ENCODE measurements around the gene PLTP. TPM values are rescaled to one million over a fixed set of nuclear protein-coding genes. Genes with fewer than 3 reads are reported as not detected.
"Not testable (repeated sequence)": the region's sequence is repeated elsewhere in the genome, so short reads cannot be mapped to it uniquely, and the experiment has no call there.

PLTP gene
- total RNA-seq, 1 donor from 2014 or later = 4.0 TPM

DNA sequence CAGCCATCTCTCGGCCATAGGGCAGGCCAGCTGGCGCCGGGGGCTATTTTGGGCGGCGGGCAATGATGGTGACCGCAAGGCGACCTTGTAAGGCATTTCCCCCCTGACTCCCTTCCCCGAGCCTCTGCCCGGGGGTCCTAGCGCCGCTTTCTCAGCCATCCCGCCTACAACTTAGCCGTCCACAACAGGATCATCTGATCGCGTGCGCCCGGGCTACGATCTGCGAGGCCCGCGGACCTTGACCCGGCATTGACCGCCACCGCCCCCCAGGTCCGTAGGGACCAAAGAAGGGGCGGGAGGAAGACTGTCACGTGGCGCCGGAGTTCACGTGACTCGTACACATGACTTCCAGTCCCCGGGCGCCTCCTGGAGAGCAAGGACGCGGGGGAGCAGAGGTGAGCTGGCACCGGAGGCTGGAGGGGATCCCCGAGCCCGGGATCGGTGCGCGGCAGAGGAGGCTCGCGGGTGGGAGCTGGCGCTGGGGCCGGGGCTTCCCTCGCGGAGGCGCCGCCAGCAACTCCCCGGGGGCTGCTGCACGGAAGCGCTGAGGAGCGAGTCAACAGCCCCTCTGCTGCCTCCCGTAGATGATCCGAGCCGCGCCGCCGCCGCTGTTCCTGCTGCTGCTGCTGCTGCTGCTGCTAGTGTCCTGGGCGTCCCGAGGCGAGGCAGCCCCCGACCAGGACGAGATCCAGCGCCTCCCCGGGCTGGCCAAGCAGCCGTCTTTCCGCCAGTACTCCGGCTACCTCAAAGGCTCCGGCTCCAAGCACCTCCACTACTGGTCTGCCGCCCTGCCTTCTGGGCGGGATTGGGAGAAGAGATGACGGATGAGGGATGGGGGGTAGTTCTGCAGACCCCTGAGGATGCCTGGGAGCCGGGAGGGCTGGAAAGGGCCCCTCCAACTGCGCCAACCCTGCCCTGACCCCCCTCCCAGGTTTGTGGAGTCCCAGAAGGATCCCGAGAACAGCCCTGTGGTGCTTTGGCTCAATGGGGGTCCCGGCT is 20.7 kb downstream of the PLTP start, which contains the start of the genes CTSA and NEURL2:
Gene CTSA (plus strand): TSS at position 351 of the 999 bp plus-strand sequence. CDS start 234 bp downstream, at position 585.
Gene NEURL2 (minus strand): TSS at position 224 of the 999 bp plus-strand sequence. CDS start 217 bp downstream, at position 7.
- H3K4me3 Mint-ChIP-seq = peak within 1 kb of the TSS; percentile 95
- DNase-seq = peak; percentile 96
- peaks cover 5% of the 10 kb centered on the region for H3K36me3 Mint-ChIP-seq (ENCODE audit: low read depth)
- H3K9me3 Mint-ChIP-seq = no peaks in the 10 kb centered on the region
- peaks cover 17% of the 10 kb centered on the region for H3K4me1 Mint-ChIP-seq
- no peaks in the 10 kb centered on the region for H3K27me3 Mint-ChIP-seq
- H3K27ac Mint-ChIP-seq = peak within 1 kb of the TSS; percentile 92
- intact Hi-C loops (cut with micrococcal nuclease) = loop anchor here (1.0 to 2.0 kb wide), 4 partner anchors 10 to 44 kb away; partner anchors contain the start of genes ACOT8, PCIF1, ZSWIM1 and ZSWIM3

DNA sequence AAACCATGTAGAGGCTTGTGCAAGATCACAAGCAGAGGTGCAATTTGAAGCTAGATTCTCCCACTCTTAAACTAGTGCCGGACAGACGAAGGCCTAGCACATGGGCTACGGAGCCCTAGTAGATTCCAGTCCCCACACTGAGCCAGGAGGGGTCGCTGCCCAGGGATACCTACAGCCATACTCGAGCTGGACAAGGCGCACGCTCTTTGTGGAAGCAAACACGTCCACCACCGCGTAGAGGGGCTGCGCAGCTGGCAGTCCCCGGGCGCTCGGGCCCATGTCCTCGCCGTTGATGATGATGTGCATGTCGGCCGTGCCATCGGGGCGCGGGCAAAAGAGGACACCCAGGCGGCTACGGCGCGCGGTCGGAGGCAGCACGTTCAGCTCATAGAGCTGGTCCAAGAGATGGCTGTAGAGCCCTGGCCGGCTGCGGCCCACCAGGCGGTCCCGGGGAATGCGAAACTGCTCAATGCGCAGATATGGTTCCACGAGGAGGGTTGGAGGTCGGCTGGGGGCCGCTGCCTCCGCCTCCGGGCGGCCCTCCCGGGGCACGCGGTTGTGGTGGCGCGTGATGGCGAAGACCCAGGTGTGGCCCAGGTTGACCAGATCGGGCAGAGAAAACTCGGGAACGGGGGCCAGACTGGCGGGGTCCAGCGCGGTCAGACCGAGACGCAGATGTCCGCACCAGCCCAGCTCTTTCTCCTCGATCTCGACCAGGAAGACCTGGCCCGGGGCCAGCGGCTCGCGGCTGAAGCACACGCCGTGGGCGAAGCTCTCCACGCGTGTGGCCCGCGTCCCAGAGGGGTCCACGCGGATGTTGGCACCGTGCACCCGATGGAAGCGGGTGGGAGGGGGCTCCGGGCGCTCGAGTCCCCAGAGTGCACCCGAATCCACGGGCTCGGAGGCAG is 21.6 kb downstream of the PLTP start:
- Mint-ChIP-seq H3K4me1 (peaks cover 19% of the 10 kb centered on the region), H3K27me3 (no peaks in the 10 kb centered on the region), H3K4me3 (peak overlapping the region; percentile 95), H3K27ac (peak overlapping the region; percentile 92), H3K36me3 (ENCODE audit: low read depth) (peaks cover 5% of the 10 kb centered on the region), H3K9me3 (no peaks in the 10 kb centered on the region)
- peak; percentile 79 for DNase-seq
- intact Hi-C loops (cut with micrococcal nuclease) = loop anchor here (2.0 kb wide), 1 partner anchor 44 kb away; the partner anchor contains the start of gene PCIF1

DNA sequence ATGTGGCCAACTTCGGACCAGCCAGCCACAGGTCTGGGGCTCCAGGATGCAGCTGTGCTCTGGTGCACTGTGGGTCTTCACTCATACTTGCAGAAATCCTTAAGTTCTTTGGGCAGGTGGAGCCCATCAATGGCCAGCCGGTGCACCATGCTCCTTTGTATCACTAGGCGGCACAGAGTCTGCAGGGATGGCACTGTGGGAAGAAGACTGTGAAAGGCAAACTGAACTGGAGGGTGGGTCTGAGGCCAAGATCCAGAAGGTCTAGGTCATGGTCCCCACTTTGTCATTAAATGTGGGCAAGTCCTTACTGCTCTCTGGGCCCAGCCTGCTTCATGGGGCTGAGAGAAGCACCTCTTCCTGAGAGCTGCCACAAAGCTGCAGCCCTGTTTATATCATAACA is 23.3 kb downstream of the PLTP start:
- intact Hi-C loops (cut with micrococcal nuclease) = no loop called here
- peak; percentile 51 for DNase-seq
- H3K27ac Mint-ChIP-seq = no peak overlapping the region
- no peaks in the 10 kb centered on the region for H3K27me3 Mint-ChIP-seq
- no peak overlapping the region for H3K4me3 Mint-ChIP-seq
- H3K9me3 Mint-ChIP-seq = no peaks in the 10 kb centered on the region
- peaks cover 24% of the 10 kb centered on the region for H3K4me1 Mint-ChIP-seq
- H3K36me3 Mint-ChIP-seq (ENCODE audit: low read depth) = peaks cover 12% of the 10 kb centered on the region

DNA sequence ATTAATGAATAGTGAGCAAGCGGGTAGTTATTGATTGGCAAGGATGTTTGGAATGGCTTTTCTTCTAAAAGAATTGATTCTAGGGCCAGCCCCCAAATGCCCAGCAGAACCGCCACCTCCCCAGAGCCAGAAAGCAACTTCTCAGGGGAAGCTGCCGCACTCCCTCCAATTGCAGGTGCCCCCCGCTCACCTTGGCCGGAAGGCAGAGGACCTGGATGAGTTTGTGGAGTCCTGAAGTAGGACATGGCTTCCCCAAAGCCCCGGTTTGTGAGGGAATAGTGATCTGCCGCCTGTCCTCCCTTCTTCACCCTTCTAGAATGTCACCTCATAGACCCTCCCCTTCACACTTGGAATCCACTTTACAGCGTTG is 24.6 kb downstream of the PLTP start, which contains the start of gene SPATA25:
Gene SPATA25 (minus strand): TSS at position 277 of the 370 bp plus-strand sequence. CDS start 32 bp downstream, at position 245.
- Mint-ChIP-seq H3K4me3 (no peak within 1 kb of the TSS), H3K36me3 (ENCODE audit: low read depth) (peaks cover 19% of the 10 kb centered on the region), H3K9me3 (no peaks in the 10 kb centered on the region), H3K27ac (no peak within 1 kb of the TSS), H3K27me3 (no peaks in the 10 kb centered on the region), H3K4me1 (peaks cover 31% of the 10 kb centered on the region)
- no peak for DNase-seq
- intact Hi-C loops (cut with micrococcal nuclease) = no loop called here

DNA sequence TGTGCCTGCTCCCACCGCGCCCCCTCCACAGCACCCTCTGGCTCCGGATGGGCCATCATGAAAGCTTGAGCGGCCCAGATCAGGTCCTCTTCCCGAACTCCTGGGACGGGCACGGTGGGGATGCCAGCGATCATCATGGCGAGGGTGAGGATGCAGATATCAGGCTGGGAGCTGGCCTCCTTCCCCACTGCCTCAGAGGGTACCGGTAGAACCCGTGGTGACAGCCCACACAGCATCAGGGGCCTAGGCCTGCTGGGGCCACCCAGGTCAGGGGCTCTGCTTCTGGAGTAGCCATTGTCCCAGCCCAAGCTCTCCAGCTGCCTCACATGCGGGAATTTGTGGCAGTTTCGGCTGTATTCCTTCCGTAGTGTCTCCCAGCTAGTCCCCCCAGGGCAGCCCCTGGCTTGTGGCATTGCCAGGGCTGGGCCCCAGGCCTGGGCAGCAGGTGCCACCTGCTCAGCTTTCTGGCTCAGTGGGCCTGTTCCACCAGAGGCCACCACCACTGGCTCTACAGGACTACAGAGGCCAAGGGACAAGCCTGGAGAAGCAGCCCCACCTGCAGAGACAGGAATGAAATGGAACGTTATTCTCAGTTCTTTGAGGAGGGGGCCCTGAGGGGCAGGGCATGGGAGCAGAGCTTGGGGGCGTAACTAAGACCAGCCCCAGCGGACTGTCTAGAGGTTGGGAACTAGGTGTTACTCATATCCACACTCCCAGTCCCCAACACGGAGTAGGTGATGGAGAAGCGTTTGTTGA is 25.2 kb downstream of the PLTP start:
- peak; percentile 52 for DNase-seq
- H3K9me3 Mint-ChIP-seq = no peaks in the 10 kb centered on the region
- H3K27ac Mint-ChIP-seq = no peak overlapping the region
- intact Hi-C loops (cut with micrococcal nuclease) = no loop called here
- no peaks in the 10 kb centered on the region for H3K27me3 Mint-ChIP-seq
- no peak overlapping the region for H3K4me3 Mint-ChIP-seq
- peaks cover 30% of the 10 kb centered on the region for H3K4me1 Mint-ChIP-seq
- H3K36me3 Mint-ChIP-seq (ENCODE audit: low read depth) = peaks cover 23% of the 10 kb centered on the region

DNA sequence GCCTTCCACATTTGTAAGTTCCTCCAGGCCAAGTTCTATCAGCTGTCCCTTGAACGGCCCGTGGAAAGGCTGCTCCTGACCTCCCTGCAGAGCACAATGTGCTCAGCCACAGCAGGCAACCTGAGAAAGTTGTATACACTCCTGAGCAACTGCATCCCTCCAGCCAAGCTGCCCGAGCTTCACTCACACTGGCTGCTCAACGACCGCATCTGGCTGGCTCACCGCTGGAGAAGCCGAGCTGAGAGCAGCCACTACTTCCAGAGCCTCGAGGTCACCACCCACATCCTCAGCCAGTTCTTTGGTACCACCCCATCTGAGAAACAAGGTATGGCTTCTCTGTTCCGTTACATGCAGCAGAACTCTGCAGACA is 28.9 kb downstream of the PLTP start:
- peak overlapping the region; percentile 32 for H3K4me3 Mint-ChIP-seq

DNA sequence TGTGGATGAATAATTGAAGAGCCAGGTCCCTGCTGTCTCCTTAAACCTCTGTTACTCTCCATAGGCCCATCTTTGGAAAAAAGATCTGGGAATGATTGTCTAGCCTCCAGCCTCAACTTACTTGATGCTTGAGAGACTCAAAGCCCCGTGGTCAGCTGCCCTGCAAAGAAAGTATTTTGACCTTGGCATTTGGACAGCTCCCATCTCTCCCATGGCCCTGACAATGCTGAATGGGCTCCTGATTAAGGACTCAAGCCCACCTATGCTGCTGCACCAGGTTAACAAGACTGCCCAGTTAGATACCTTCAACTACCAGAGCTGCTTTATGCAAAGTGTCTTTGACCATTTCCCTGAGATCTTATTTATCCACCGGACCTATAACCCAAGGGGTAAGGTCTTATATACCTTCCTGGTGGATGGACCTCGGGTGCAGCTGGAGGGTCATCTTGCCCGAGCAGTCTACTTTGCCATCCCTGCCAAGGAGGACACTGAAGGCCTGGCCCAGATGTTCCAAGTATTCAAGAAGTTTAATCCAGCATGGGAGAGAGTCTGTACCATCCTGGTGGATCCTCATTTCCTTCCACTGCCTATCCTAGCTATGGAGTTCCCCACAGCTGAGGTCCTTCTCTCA is 29.4 kb downstream of the PLTP start:
- peaks cover 32% of the 10 kb centered on the region for H3K36me3 Mint-ChIP-seq (ENCODE audit: low read depth)
- peaks cover 33% of the 10 kb centered on the region for H3K4me1 Mint-ChIP-seq
- H3K27me3 Mint-ChIP-seq = no peaks in the 10 kb centered on the region
- DNase-seq = peak; percentile 54
- peak overlapping the region; percentile 77 for H3K4me3 Mint-ChIP-seq
- H3K9me3 Mint-ChIP-seq = no peaks in the 10 kb centered on the region
- H3K27ac Mint-ChIP-seq = peak overlapping the region; percentile 41
- intact Hi-C loops (cut with micrococcal nuclease) = loop anchor here (5.0 kb wide), 1 partner anchor 70 kb away; the partner anchor contains the start of gene UBE2C

More for the DNA sequence above, 28.9 kb downstream of the PLTP start:
- peak; percentile 51 for DNase-seq
- Mint-ChIP-seq H3K36me3 (ENCODE audit: low read depth) (peaks cover 32% of the 10 kb centered on the region), H3K27ac (peak overlapping the region; percentile 41), H3K4me1 (peaks cover 33% of the 10 kb centered on the region), H3K9me3 (no peaks in the 10 kb centered on the region), H3K27me3 (no peaks in the 10 kb centered on the region)
- intact Hi-C loops (cut with micrococcal nuclease) = loop anchor here (5.0 kb wide), 1 partner anchor 71 kb away; the partner anchor contains the start of gene UBE2C

DNA sequence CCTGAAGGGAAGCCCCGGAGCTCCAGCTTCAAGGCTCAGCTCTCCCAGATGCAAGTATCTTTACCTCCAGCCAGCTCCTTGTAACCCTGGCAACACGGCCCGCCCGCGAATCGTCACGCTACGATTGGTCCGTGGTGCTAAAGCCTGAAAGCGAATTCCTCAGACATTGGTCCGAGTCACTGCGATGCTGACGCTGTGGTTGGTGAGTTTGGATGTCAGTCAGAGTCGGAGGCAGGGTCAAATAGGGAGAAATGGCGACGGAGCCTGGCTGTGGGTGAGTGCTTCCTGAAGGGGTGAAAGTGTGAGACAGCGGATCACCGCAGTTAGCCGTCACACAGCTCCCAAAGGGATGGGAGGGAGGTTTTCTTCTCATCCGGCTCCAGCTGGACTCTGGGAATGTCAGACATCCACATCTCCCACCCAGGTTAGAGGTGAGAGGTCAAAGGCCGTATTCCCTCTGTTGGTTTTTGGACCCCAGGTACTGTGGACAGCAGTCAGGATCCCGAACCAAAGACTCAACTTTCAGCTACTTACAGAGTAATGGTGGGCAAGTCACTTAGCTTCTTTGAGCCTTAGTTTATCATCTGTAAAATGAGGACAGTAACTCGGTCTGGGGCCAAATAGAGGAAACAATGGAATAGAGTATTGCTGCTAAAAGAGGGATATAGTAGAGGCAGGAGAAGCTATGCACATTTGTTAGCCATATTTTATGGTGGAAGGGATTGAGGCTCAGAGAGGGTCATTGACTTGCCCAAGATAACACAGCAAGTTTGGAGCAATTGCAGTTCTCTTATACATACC is 30.8 kb downstream of the PLTP start, which contains the start of gene ZSWIM1:
Gene ZSWIM1 (plus strand): TSS at position 240 of the 801 bp plus-strand sequence. CDS start 1,366 bp downstream, outside the sequence.
- no peaks in the 10 kb centered on the region for H3K9me3 Mint-ChIP-seq
- peak; percentile 100 for DNase-seq
- intact Hi-C loops (cut with micrococcal nuclease) = loop anchor here (1.0 to 5.0 kb wide), 4 partner anchors 10 to 69 kb away; partner anchors contain the start of genes ACOT8, CTSA, NEURL2 and PCIF1
- peak within 1 kb of the TSS; percentile 82 for H3K27ac Mint-ChIP-seq
- peaks cover 33% of the 10 kb centered on the region for H3K4me1 Mint-ChIP-seq
- peaks cover 32% of the 10 kb centered on the region for H3K36me3 Mint-ChIP-seq (ENCODE audit: low read depth)
- peak within 1 kb of the TSS; percentile 92 for H3K4me3 Mint-ChIP-seq
- no peaks in the 10 kb centered on the region for H3K27me3 Mint-ChIP-seq

DNA sequence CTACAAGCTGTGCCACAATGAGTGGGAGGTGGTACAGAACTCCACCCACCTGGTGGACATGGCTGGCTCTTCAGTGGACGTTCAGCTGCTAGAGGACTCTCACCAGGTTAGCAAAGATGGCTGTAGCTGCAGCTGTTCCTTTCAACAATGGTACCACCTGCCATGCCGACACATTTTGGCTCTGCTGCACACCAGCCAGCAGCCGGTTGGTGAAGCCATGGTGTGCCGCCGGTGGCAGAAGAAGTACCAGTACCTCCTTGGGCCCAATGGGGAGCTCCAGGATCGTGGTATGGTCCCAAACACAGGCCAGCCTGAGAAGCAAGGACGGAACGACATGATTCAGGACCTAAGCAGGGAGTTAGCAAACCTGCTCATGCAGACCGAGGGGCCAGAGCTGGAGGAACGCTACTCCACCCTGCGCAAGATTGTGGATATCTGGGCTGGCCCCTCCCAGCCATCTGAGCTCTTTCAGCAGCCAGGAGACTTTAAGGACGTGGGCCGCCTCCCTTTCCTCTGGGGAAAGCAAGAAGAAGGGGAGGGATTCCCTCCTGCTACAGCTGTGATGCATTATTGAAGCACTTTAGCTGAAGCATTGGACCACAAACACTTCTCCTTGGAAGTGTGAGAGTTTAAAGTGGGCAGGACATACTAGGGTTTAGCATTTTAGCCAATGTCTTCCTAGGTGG is 33.7 kb downstream of the PLTP start:
- no peaks in the 10 kb centered on the region for H3K27me3 Mint-ChIP-seq
- intact Hi-C loops (cut with micrococcal nuclease) = no loop called here
- no peak overlapping the region for H3K4me3 Mint-ChIP-seq

DNA sequence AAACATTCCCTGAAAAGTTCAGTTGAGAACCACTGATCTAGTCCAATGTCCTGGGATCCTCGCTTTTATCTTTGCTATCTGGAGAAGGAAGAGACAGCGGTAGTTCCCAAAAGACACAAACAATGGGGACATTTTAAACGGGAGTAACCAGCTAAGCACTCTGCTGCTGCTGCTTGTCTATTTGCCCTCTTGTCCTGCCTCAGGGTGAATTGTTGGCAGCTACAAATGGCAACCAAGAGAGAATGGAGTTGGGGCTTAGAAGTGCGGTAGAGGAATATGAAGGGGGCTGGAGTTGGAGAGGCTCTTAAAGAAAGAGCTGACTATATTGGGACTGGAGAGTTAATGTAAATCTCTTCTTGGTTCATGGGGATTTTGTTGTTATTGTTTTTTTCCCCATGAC is 37.4 kb downstream of the PLTP start:
- Mint-ChIP-seq H3K4me1 (no peaks in the 10 kb centered on the region), H3K27ac (no peak overlapping the region), H3K36me3 (ENCODE audit: low read depth) (peaks cover 4% of the 10 kb centered on the region), H3K27me3 (no peaks in the 10 kb centered on the region), H3K9me3 (no peaks in the 10 kb centered on the region), H3K4me3 (no peak overlapping the region)
- intact Hi-C loops (cut with micrococcal nuclease) = no loop called here
- no peak for DNase-seq

More for the DNA sequence above, 33.7 kb downstream of the PLTP start:
- Mint-ChIP-seq H3K27ac (no peak overlapping the region), H3K36me3 (ENCODE audit: low read depth) (peaks cover 20% of the 10 kb centered on the region), H3K4me1 (peaks cover 21% of the 10 kb centered on the region), H3K9me3 (no peaks in the 10 kb centered on the region)
- DNase-seq = no peak

DNA sequence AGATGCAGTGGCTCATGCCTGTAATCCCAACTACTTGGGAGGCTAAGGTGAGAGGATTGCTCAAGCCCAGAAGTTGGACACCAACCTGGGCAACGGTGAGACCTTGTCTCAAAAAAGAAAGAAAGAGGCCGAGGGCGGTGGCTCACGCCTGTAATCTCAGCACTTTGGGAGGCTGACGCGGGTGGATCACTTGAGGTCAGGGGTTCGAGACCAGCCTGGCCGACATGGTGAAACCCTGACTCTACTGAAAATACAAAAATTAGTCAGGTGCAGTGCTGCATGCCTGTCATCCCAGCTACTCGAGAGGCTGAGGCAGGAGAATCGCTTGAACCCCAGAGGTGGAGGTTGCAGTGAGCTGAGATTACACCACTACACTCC is 37.9 kb downstream of the PLTP start:
- H3K4me3 Mint-ChIP-seq; H3K9me3 Mint-ChIP-seq; DNase-seq; H3K36me3 Mint-ChIP-seq (ENCODE audit: low read depth); H3K27me3 Mint-ChIP-seq; H3K4me1 Mint-ChIP-seq; intact Hi-C loops (cut with micrococcal nuclease): not testable (repeated sequence)
- peak overlapping the region; percentile 67 for H3K27ac Mint-ChIP-seq

Measured in activated CD4-positive, alpha-beta T cell treated with anti-CD3 and anti-CD28 coated beads, Interleukin-2, amount 10 ng/mL, durations not matched to agents 24 days and 14 days (primary cell).